ENCODE measurements around the gene COMMD9.

COMMD9 gene

DNA sequence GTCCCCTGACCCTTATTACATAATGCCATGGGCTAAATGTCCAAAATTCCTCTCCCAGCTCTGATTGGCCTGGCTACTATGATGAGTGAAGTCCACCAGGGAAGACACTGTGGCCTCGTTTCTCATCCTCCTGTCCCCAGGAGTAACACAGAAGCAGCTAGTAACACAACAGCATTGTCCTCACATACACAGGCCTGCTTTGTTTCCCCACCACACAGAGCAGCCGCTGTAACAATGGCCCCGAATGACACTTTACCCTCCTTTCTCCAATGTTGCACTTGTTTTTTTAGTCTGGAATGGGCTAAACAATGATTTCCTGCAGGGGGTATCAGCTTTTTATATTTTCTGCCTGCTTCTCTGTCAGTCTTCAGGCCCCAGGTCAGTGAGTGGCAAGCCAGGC, 6.7 kb upstream of the COMMD9 start, which contains the start of gene PRR5L:
Gene PRR5L, plus strand, starts transcription at position 363 of the 400 bp plus-strand sequence. CDS start 104,834 bp downstream, outside the sequence.
- DNase-seq: no peak

DNA sequence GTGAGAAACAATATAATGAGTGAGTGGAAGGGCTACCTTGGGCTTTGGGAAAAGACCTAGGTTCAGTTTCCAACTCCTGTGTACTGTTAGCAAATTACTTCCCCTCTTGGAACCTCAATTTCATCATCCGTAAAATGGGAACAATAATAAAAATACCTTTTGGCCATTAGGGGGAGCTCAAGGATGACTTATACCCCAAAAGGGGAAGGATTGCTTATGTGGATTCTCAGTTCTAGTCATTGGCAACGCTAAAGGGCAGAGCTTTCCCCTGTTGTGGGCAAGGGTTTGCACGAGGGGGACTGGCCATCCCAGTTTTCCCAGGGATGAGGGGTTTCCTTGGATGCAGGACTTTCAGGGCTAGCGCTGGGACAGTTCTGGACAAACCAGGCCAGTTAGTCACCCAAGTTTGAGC, 3.1 kb upstream of the COMMD9 start:
- no peak for DNase-seq

DNA sequence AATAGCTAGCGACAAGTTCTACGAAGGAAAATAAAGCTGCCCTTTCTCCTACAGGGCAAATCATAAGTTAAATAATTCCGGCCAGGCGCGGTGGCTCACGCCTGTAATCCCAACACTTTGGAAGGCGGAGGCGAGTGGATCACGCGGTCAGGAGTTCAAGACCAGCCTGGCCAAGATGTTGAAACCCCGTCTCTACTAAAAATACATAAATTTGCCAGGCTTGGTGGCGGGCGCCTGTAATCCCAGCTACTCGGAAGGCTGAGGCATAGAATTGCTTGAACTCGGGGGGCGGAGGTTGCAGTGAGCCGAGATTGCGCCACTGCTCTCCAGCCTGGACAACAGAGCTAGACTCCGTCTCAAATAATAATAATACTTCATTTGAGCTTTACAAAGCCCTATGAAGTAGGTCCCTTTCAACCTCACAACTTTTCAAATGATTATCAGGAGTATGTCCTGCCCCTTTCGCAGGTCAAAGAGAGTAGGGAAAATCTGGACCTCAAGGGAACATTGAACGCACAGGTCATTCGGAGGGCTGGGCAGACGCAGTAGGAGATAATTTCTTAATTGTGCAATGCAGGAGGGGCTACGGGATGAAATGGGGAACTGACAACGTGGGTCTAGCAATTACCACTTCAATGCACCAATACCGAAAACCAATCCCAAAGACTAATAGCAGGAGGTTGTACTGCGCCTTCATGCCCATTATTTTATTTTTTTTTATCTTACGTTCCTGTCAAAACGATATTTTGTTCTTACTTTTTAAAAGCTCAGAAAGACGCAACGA, 590 bp downstream of the COMMD9 start:
- DNase-seq: no peak

DNA sequence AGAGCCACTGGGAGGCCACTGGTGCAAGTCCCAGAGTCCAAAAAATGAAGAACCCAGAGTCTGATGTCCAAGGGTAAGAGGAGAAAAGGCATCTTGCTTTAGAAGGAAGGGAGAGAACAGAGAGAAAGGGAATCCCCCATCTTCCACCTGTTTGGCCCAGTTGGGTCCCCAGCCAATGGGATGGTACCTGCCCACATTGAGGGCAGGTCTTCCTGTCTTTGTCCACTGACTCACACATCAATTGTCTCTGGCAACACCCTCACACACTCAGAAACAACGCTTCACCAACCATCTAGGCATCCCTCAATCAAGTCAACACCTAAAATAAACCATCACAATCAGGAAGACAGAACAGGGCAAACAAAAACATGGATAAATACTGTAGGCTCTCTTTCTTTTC, 6.3 kb downstream of the COMMD9 start:
- no peak for DNase-seq

DNA sequence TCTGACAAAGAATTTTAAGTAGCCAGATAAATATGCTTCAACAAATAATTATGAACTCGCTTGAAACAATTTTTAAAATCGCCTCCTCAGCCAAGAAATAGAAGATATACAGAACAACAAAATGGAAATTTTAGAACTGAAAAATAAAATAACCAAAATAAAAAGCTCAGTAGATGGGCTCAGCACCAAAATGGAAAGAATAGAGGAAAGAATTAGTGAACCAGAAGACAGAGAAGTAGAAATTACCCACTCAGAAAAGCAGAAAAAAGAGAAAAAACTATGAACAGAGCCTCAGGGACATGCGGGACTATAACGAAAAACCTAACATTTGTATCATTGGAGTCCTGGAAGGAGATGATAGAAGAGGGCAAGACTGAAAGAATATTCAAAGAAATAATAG, 7.4 kb downstream of the COMMD9 start:
- no peak for DNase-seq

DNA sequence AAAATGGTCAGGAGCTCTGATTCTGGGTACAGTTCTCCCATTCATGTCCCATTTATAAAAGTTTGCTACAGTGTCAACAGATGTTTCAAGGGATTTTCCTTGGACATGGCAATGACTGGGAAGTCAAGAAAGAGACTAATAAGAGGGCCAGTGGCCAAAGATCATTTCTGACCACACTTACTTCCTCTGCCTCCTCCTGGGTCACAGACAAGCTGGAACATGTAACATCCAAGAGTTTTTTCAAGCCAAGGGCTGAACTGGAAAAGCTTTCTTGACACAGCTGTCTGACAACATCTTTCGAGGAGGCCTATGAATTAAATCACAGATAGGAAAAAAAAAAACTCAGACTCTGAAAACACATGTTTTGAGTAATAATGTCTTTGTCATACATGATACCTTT, 8.7 kb downstream of the COMMD9 start:
- DNase-seq: no peak

DNA sequence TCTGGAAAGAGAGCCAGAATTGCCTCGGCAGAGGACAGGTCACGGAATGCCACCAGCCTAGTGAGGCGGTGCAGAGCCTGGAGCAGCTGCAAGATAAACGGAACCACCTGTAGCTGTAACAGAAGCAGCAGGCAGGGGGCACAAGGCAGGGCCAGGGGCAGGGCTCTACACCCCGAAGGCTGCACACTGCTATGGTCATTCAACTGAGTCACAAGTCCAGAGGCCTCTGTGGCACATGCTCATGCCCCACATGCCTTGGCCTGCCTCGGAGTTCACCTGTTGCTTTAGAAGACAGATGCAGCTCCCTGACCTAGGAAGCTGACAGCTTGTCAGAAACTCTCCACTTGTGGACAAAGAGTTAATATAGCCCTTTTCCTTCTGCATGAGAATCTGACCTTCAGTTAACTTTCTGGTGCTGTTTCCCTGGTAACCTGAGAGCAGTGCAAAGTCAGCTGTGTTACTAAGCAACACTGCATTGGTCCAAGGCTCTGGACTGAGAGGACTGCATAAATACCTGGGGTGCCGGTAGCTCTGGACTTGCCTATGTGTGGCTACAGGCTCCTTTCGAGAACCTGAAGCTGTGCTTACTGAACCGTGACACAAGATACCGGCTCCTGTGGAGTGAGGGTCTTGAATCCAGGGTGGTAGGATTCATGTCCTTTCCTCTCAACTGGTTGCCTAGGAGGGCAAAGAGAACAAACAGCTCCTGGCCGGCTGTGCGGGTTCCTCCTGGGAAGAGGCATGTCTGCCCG, 10.5 kb downstream of the COMMD9 start:
- DNase-seq: no peak

DNA sequence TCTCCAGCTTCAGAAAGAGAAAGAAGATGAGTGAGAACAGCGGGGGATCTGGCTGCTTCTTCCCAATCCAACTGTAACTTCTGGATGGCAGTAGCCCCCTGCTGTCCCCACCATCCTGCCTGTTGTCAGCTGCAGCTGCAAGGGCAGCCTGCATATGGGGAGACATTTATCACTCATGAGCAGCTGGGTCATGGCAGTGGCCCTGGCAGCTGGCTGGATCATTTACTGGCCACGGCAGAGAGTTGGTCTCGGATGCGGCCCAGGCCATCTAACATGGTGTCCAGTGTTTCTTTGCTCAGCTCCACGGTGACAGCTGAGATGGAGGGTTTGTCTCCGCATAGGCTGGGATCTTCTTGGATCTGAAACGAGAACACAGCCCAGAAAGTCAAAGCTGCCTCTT, 14.8 kb downstream of the COMMD9 start:
- DNase-seq: no peak

DNA sequence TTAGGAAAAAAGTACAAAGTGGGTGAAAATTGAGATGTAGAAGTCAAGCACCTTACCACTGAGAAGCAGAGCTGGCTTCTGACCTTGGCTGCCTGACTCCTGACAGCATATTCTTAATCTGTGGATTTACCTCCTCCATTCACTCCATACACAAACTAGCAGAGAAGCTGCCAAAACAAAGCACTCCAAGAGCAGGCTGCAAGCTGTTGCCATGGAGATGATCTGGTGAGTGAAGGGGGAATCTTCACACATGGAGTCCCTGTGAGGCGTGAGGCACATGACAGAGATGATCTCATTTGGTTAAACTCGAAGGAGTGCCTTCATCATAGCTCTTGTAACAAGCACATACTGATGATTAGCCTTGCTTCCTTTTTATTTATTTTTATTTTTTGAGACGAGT, 16.1 kb downstream of the COMMD9 start:
- no peak for DNase-seq

DNA sequence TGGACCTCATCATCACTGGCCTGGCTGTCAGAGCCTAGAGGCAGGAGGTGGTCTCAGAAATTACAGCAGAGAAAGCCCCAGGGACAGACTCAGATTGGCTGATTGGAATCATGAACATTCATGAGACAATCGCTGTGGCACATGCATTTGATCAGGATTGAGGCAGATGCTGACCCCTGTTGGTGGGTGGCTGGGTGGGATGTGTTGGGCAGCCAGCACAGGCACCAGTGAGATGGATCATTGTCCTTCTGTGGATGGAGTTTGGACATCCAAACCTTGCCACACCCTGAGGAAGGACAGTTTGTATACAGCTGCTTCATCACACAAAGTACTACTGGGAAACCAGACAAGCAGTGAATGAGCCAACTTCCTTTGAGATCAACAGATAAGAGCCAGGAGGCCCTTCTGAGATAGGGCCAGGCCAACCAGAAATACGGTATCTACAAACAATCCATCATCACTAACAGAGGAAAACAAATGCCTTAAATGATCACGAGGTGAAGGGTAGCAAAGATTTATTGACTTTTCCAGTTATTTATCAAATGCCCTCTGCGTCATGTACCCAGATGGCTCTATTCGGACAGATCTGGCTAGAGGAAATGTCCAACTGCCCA, 17.3 kb downstream of the COMMD9 start:
- no peak for DNase-seq

DNA sequence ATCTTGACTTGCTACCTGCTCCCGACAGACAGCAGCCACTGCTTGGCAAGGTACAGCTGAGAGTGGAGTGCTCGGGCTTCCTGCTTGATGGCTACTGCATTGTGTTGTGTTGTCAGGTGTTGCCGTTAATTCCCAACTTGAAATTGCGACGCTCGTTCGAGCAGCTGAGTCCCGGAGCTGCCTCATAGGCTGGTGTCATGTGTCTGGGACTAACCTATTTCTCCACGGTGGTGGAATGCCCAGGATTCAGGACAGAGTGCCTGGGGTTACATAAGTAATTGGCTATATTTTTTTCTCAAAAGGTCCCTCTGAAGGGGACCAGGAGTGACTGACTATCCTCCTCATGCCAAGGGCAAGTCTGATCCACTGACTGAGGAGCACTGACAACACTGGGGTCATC, 18.5 kb downstream of the COMMD9 start:
- no peak for DNase-seq

DNA sequence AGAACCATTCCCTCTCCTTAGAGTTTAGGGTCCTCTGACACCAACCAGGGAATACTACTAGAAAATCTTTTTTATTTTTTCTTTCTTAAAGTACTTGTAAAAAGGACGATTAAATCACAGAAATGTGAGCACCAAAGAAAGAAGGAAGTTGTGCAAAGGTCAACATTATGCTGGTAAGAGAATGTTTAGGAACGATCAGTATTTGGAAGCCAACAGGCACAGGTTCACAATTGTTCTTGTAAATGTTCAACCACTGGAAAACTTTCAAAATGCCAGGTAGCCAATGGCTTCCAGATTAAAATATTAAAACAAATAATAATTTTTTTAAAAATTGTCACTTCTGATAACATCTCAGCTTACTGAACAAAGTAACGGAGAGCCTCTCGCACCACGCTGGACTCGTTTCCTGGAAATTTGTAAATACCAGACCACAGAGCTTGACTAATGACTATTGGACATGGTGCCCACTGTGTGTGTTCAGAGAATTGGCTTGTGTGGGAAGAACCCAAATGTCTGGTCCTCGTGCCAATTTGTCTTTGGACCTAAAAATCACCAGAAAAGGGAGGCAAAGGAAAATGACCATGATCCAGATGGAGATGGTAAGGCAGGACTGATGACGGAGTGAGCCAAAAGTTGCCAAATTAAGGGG, 20.8 kb downstream of the COMMD9 start:
- no peak for DNase-seq

DNA sequence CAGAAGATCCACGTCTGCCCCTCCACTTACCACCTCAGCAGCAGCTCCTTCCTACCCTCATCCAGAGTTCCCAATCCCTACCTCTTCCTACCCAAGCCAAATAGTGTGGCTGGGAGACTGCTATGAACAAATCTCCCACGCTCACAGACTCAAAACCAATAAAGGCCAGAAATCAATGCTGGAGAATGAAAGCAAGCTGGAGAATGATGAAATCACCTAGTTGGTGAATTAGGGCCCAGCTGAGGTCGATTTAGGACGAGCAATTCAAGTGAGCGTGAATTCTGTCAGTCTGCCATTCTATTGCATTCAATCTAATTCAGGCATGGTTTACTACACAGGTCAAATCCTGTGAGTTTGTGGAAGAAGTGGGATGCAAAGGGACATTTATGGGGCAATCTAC, 22.5 kb downstream of the COMMD9 start:
- DNase-seq: no peak

DNA sequence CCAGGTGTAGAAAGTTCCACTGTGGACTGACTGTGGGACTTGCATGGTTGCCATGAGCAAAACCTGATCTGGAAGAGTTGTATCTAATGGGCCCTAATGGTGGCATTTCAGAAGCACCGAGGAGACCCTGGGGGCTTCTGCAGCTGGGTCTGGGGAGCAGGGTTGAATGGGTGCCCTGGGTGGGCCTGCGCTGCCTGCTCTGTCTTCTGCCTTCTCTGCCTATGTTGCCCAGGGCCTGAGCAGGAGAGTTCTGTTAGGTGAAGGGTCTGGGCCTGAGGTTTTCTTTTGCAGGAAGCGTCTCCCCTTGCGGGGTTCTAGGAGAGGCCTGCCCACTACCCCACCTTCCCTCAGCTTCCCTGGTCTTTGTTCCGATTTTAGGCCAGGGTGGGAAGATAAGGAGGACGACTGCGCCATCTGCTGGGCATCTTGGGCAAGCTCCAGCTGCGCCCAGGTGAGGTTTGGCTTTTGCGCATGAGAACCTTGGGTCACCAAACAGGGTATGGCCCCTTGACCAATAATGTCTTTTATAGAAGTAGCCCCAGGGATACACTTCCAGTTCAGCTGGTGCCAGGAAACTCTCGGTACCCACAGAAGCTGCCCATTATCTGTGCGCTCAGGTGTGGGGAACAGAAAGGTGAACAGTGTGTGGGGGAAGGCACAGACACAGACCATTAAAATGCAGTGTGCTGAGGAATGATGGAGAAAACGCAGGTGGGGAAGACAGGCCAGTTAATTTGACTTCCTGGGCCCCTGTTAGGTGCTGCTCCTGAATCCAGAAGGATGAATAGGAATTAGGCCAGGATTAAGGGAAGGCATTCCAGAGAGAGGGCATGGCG, 23.2 kb downstream of the COMMD9 start:
- peak; percentile 31 for DNase-seq

DNA sequence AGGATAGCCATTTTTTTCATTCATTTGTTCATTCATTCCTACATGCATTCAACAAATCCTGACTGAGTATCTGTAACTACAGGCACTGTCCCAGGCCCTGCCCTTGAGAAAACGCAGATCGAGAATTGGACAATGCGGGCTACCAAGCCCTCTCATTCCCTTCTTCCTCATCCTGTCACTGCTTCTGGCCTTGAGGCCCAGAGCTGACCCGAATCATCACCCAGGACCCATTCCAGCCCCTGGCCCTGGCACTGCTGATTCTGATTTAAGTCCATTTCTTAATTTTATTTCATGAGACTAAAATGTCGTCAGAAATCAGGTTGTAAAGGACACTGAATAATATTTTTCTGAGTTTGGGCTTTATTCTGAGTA, 24.3 kb downstream of the COMMD9 start:
- no peak for DNase-seq

DNA sequence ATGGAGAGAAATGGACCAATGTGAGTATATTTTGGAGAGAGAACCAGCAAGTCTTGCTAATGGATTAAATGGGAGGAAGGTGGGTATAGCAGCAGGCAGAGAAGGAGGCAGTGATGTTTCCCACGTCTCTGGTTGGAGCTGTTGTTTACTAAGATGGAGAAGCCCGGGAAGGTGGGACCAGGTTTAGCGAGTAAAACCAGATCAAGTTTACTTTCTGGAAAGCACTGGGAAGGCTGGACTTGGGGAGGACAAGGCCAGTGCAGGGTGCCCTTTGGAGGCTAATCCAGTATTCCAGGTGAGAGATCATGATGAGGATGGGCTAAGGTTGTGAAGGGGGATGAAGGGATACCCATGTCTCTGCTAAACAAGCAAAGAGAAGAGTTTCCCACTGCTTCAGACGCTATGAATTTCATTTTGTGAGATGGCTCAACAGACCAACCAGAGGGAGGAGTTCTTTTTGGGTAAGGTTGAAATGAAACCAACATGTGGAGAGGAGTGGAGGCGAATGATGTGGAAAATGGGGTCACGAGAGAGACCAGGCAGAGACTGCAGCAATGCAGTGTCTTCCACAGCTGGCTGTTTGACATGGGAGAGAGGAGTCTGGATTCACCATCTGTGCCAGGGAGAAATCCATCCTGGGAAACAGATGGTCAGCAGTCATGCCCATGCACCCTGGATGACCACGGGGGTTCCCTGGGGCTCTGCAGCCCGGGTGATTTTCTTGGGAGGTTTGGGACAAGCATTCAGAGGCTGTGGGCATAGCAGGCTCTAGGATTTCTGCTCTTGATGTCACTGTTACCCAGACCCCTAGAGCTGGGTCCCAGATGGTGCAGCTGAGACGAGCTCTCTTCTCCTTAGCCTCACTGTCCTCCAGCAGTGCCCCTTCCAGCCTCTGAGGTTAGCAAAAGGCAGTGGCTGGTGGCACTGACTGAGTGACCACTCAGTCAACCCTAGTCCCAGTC, 24.9 kb downstream of the COMMD9 start:
- no peak for DNase-seq

DNA sequence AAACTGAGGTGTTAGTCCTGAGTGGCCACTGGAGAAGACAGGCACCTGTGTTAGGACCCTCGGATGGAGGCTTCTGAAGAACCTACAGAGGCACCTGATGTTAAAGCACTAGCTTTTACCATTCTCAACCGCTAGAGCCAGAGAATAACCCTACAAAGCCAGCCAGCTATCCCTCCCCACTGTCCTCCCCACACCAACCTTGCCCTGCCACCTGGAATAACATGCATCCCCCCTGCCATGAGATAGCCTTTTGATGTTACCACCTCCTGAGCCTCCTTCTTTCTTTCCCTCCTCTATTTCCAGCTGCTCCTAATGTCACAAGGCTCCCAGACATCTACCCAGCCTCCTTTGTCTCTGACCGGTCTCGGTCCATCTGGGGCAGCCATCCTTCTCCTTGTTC, 28.1 kb downstream of the COMMD9 start:
- no peak for DNase-seq

DNA sequence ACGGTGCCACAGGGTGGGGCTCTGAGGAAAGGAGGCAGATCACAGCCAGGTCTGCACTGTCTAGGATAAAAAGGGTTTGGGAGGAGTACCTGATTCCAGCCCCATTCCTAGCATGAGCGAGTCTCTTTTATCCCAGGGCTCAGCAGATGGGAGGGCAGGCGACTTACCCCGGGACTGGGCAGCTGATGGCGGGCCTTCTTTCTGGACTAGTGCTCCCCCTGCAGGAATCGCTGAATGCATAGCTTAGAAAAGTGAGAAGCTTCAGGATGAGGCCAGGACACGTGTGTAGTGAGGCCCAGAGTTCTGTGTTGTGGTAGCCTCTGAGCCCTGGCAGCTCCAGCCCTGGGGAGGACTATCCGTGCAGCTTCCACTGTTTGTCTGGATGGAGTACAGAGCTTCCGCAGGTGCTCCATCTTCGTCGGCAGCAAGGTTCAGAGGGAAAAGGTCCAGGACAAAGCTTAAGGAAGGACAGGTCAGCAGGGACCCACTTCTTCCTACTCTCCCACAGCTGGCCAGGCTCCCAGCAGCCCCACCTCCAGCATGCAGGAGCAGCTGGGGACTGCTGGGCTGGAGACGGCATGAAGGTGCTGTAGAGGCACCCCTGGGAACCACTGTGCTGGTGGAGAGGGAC, 30.4 kb downstream of the COMMD9 start:
- DNase-seq: no peak

DNA sequence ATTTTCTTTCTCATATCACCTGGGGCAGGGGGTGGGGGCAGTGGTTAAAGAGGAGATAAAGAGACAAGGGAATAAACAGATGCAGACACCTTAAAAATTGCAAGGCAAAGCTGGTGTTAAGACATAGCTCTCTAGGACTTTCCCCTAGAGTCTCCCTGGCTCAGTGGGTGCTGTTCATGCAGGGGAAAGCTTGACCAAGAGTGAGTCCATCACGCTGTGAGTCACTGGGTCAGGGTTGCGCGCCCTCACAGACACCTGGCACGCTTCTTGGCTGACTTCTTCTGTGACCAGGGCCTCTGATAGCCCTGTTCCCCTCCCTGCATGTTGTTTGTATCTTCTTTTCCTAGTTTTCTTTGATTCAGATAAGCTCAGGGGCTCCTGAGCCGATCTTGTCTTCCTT, 31.9 kb downstream of the COMMD9 start:
- no peak for DNase-seq

DNA sequence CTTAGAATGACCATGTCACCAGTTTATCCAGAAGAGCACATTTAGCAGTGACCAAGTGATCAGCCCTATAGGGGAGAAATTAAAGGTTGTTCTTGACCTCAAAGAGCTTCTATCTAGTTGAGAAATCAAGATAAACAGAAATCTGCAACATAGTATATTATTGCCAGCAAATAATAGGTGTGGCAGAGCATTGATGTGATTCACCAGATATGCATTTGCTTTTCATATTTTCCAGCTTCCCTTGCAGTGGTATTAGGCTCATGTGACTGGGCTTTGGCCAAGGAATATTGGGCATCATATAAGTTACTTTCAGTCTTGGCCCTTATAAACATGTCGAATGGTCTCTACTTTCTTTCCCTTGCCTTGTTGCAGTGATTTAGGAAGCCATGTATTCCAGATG, 34.5 kb downstream of the COMMD9 start:
- DNase-seq: no peak

DNA sequence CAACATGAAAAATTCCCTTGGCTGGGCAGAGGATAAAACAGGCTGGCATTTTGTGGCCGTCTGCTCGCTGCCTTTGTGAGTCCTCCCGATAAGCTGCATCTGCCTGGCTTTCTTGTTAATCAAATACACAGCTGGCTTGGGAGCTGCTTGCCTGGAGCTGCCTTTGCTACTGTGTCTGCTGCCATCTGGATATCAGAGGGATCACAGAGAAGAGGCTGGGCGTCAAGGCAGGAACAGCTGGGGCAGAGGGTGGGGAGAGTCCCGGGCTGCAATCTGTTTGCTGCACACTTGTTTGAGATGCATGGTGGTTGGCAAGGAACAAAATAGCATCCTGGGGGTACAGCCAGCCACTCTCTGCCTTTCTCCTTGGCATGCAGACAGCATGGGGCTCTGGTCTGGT, 36.0 kb downstream of the COMMD9 start:
- DNase-seq: no peak

Data from activated T-cell treated with anti-CD3 and anti-CD28 coated beads for 4 hours (primary cell).